ENCODE data around the gene LIMK2.
"Not testable (repeated sequence)": the region's sequence is repeated elsewhere in the genome, so short reads cannot be mapped to it uniquely, and the experiment has no call there.

The LIMK2 gene

DNA sequence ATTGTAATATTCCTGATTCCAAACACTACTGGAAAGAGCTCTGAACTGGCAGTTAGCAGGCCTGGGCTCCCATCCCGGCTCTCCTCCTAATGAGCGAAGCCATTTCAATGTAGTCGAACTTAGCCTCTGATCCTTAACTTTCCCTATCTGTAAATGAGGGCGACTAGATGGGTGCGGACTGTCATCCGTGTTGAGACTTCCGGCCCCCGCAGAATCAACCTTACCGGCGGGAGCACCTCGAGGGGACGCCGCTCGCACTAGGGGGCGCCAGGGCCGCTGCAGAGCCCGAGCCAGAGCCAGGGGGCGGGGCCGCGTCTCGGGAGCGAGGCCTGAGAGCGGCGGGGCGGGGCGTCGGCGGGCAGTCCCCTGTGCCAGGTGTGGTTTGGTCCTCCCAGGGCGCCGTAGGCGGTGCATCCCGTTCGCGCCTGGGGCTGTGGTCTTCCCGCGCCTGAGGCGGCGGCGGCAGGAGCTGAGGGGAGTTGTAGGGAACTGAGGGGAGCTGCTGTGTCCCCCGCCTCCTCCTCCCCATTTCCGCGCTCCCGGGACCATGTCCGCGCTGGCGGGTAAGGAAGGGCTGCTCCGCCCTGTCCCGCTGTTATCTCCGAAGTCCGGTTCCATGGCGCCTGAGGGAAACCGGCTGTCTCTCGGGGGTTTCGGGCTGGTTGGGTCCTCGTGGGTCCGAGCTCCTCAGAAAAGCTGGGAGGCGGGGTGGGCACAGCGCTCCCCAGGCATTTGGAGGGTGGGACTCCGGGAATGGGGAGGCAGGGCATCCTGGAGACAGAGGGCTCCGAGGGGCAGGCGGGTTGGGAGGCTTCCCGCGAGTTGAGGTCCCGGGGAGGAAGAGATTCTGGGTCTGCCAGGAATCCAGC, at the start of gene LIMK2:
Gene LIMK2, plus strand, starts transcription at position 437 of the 869 bp plus-strand sequence. Its CDS starts 111 bp downstream, at position 548.
- DNase-seq (ENCODE audit: low read depth in 2 of 3, low spot score in 2 of 3): peak; percentile 90 to 96 (median 95)

- no peak for DNase-seq (ENCODE audit: low read depth in 2 of 3, low spot score in 2 of 3)
These were observed 41.1 kb upstream of the LIMK2 start for GRCh38 chr22:31170971-31171370.

DNA sequence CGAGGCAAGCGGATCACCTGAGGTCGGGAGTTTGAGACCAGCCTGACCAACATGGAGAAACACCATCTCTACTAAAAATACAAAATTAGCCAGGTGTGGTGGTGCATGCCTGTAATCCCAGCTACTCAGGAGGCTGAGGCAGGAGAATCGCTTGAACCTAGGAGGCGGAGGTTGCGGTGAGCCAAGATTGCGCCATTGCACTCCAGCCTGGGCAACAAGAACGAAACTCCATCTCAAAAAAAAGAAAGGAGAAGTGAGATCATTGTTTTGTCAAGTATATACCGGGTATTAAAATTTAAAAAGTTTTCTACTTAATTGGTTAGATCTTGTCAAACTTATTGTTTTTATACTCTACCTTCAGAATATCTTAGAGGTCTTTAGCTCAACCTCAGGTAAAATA, 40.4 kb upstream of the LIMK2 start:
- not testable (repeated sequence) for DNase-seq (ENCODE audit: low read depth in 2 of 3, low spot score in 2 of 3)

GRCh38 chr22:31173386-31174145, 38.5 kb upstream of the LIMK2 start:
- DNase-seq (ENCODE audit: low read depth in 2 of 3, low spot score in 2 of 3): no peak

GRCh38 chr22:31176923-31177322, 35.2 kb upstream of the LIMK2 start:
- DNase-seq (ENCODE audit: low read depth in 2 of 3, low spot score in 2 of 3): no peak

DNA sequence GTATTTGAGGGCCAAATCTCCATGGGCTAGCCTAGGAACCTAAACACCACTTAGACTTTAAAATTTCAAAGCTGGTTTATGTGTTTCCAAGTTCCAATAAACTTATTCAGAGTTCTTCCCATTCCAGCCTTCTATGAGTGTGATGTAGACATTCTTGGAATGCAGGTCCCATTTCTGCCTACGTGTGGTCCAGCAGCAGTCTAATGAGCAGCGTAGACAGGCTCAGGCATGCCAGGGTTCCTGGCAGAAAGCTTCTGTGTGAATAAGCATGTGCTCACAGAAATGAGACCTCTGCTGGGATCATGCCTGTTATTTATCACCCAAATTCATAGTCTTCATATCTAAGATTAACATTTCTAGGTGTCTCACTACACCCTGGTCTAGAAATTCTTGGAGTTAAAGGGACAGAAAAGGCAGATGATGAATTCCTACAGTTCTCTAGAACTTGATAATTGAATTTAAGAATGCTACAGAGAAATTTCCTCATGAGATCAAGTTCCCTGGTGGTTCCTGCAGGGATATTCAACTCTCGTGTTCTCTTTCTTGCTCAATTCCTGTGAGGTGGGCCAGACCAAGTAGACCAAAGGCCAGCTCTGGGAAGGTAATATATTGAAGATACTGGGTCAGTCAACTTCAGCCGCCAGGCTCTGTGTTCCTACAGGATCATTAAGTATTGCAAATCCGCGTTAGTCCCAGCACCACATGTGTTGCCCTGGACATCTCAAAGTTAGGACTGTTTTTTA, 34.5 kb upstream of the LIMK2 start:
- no peak for DNase-seq (ENCODE audit: low read depth in 2 of 3, low spot score in 2 of 3)

DNA sequence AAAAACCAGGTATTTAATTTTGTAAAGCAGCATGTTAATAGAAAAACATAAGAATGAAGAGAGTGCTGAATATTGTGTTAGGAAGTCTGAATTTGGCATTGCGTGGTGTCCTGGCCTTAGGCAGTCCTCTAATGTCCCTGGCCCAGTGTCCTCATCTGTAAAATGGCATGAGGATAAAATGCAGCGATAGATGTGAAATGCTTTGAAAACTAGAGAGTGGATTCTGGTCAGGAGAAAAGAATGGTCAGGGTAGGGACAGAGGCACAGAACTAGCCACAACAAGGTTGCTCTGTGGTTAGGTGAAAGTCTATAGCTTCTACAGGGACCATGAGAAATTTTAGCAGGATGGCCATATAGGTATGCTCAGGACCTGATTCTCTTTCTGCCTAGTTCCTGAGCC, 33.2 kb upstream of the LIMK2 start:
- no peak for DNase-seq (ENCODE audit: low read depth in 2 of 3, low spot score in 2 of 3)

GRCh38 chr22:31179345-31179744, 32.8 kb upstream of the LIMK2 start:
- no peak for DNase-seq (ENCODE audit: low read depth in 2 of 3, low spot score in 2 of 3)

GRCh38 chr22:31184015-31184414, 28.1 kb upstream of the LIMK2 start:
- DNase-seq (ENCODE audit: low read depth in 2 of 3, low spot score in 2 of 3): no peak

DNA sequence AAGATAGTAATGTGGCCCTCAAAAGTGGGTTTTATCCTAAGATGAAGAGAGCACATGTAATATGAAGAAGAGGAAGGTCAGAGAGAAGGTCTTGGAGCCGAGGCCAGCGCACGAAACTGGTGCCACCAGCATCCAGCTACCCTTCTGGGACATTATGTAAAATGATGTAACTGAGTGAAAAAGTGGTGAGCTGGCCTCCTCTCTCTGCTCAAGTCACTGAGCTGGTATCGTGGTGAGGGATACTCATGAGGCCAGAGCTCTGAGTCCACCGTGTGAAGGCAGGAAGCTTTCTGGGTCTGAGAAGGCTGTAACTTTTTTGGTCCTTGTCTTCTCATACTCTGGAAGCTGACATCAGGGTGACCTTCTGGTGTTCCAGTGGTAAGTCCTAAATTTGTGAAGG, 27.0 kb upstream of the LIMK2 start:
- no peak for DNase-seq (ENCODE audit: low read depth in 2 of 3, low spot score in 2 of 3)

- DNase-seq (ENCODE audit: low read depth in 2 of 3, low spot score in 2 of 3): no peak
These were observed 24.5 kb upstream of the LIMK2 start for GRCh38 chr22:31187627-31188026.

DNA sequence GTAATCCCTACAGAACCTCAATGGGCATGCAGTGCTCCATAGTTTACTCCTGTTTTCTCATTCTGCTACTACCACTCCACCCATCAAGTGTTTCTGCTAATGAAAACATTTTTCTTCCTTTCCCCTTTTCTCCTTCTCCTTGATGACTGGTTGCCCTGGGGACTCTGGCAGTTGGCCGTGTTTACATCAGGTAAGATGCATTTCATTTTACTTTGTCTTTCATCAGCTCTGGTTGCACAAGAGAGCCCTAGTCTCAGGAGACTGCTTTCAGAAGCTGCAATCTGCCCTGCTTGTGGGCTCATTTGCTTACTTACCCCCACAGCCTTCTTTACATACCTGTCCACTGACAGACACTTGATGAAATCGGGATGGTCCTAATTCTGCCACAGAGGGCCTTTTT, 19.6 kb upstream of the LIMK2 start:
- DNase-seq (ENCODE audit: low read depth in 2 of 3, low spot score in 2 of 3): no peak

- DNase-seq (ENCODE audit: low read depth in 2 of 3, low spot score in 2 of 3): no peak
These were observed 19.0 kb upstream of the LIMK2 start for GRCh38 chr22:31193092-31193491.

- not testable (repeated sequence) for DNase-seq (ENCODE audit: low read depth in 2 of 3, low spot score in 2 of 3)
These were observed 17.4 kb upstream of the LIMK2 start for GRCh38 chr22:31194681-31195080.

- DNase-seq (ENCODE audit: low read depth in 2 of 3, low spot score in 2 of 3): no peak
These were observed 12.9 kb upstream of the LIMK2 start for GRCh38 chr22:31199187-31199586.

GRCh38 chr22:31204352-31204984, 7.6 kb upstream of the LIMK2 start:
- not testable (repeated sequence) for DNase-seq (ENCODE audit: low read depth in 2 of 3, low spot score in 2 of 3)

DNA sequence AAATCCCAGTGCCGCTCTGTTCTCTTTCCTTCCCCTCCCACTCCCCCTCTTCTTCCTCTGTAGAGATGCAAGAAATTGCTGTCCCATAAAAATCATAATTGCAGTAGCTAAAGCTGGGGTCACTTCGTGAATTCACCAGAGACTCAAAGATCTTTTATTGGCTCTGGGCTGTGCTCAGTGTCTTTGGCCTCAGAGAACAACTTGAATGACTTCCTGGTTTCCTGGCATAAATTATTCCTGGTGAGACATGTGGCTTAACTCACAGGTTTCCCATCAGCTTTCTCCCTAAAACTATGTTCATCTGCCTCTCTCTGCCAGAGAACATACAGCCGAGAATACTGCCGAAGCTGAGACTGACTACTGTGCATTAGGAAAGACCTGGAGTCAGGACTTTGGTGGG, 7.0 kb upstream of the LIMK2 start:
- DNase-seq (ENCODE audit: low read depth in 2 of 3, low spot score in 2 of 3): not testable (repeated sequence)

GRCh38 chr22:31206460-31206859, 5.6 kb upstream of the LIMK2 start:
- DNase-seq (ENCODE audit: low read depth in 2 of 3, low spot score in 2 of 3): not testable (repeated sequence)

DNA sequence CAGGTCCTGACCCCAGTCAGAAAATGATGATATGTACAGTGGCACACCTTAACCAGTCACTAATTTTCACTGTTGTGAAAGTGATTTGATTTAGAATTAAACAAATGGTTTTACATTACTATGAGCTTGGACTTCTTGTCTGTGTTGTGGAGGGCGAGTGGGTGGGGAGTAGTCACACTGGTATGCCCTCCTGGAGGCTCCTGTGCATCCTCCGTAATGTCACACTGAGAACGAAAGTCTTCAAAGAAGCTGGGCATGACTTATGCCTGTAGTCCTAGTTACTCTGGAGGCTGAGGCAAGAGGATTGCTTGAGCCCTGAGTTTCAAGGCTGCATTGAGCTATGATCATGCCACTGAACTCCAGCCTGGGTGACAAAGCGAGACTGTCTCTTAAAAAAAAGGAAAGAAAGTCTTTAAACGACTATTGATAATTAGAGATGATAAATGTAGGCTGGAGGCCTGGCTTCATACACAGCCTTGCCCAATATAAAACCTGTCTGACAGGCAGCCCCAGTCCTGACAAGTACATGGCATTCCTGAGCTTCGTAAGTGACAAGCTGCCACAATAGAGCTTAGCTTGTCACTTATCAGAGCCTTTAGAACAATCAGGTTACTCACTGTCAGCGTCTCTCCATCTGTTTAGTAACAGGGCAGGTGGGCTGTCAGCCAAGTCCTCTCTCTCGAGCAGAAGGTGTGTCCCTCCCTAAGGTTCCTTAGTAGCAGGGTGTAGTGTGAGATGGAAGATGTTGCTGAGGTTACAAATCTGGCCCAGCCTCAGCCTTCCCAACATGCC, 5.0 kb upstream of the LIMK2 start:
- DNase-seq (ENCODE audit: low read depth in 2 of 3, low spot score in 2 of 3): no peak
